GM10847 (cell line): ENCODE results near the gene CCDC33.

ENCODE experiments used
- POLR2A ChIP-seq: IDR thresholded peaks from 2 replicates; pipeline ENCODE4 v1.6.1; 2011; ENCODE audit not compliant: insufficient read length; ENCODE audit errors: extremely low read depth

CCDC33 gene

DNA sequence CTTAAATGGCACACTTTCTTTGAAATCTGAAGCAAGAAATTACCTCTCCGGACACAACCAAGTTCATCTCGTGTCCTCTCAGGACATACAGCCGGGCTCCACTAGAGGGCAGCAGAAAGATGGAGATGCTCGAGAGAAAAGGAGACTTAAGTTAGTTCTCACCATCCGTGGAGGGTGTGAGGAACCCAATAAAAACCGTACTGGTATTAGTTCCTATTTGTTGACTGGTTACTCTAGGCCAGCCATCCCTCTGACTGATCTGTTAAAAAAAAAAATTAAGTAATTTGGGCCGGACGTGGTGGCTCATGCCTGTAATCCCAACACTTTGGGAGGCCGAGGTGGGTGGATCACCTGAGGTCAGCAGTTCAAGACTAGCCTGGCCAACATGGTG, 139.2 kb downstream of the CCDC33 start:
- no peak for TF ChIP-seq POLR2A

DNA sequence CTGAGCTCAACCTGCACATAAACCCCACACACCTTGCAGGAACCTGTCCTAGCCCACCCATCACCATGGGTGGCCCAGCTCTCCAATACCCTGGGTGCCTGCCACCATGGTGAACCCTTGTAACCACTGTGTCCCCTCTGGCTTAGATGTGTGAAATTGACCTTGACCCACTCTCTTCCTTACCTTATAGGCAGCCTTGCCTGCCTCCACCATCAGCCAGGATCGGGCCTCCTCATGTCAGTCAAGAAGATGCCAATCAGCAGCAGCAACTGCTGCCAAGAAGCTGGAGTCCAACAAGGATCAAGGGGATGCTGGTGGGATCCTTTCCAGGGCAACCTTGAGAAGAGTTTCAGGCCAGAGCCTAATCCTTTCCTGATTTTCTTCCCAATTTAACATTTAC, 140.1 kb downstream of the CCDC33 start:
- TF ChIP-seq POLR2A = no peak

DNA sequence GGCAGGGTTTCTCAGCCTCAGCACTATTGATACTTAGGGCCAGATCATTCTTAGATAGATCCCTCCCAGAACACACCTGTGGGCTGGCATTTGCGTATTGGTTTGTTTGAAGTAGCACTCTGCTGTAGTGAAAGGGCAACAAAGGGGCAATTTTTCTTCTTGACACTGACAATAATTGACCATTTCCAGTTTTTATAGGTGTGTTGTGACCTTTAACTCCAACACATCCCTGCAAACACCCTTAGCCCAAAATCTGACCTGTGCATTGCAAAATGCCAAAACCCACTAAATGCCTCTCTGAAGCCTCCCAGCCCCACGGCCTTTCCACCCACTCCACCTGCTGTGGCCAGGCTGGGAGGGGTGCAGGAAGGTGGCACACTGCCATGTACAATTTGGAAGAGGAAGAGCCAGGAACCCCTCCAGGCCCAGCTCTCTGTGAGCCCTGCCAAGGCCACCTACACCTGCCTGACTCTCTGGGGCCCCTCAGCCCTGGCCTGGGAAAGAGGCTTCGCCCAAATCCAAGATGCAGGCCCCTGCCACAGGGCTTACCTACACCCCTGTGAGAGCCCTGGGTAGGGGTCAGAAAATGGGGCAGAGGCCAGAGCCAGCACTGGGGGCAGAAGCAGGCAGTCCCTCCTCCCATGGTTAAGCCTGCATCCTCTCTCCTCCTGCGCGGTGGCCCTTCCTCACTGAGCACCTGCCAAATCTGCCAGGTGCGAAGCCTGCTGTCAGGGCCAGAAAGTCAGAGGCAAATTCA, 140.9 kb downstream of the CCDC33 start:
- no peak for TF ChIP-seq POLR2A

DNA sequence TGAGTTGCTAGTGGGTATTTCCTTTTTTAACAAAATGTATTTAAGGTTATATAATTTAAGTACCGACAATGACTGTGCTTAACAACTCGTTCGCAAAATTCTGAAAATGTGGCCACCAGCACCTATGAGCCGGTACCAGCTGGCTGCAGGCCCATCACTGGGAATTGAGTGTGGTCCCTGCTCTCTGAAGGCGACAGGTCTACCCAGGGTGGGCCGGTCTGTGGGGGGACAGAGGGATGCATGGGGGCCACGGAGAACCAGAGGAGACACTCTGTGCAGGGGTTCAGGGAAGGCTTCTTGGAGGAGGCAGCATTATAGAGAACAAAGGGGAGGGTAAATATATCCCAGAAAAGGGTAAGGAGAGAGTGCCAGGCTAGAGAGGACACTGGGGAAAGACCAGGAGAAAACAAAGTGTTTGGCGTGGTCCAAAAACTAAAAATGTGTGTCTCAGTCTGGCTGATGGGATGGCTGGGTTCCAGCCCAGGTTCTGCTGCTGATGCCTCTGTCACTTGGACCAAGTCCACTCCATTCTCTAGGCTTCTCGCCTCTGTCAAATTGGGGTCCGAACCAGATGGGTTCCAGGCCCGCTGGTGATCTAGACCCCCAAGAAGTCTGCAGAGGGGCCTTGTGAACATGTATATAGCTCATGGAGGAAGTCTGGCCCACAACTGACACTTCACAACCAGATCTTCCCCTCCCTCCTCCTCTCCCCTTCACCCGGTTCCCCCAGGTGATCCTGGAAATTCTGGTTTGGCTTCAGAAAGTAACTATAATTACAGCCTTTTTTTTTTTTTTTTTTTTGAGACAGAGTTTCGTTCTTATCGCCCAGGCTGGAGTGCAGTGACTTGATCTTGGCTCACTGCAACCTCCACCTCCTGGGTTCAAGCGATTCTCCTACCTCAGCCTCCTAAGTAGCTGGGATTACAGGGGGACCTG, 142.0 kb downstream of the CCDC33 start:
- no peak for TF ChIP-seq POLR2A

DNA sequence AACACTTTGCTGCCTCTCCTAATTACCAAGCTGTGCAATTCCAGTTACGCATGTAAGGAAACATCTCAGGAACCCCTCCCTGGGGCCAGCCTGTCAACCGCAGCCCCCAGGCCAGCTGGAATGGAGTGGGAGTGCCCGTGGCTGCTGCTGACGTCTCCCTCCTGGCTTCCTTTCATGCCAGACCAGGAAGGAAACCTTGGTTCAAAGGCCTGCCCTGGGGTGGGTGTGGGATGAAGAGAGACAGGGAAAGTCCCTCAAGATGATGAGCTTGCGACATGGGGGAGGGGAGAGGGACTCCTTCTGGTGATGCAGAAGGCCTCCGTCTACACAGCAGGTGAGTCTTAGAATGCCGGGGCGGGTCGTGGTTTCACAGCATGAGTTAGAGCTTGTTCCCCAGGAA, 142.7 kb downstream of the CCDC33 start:
- TF ChIP-seq POLR2A = no peak

DNA sequence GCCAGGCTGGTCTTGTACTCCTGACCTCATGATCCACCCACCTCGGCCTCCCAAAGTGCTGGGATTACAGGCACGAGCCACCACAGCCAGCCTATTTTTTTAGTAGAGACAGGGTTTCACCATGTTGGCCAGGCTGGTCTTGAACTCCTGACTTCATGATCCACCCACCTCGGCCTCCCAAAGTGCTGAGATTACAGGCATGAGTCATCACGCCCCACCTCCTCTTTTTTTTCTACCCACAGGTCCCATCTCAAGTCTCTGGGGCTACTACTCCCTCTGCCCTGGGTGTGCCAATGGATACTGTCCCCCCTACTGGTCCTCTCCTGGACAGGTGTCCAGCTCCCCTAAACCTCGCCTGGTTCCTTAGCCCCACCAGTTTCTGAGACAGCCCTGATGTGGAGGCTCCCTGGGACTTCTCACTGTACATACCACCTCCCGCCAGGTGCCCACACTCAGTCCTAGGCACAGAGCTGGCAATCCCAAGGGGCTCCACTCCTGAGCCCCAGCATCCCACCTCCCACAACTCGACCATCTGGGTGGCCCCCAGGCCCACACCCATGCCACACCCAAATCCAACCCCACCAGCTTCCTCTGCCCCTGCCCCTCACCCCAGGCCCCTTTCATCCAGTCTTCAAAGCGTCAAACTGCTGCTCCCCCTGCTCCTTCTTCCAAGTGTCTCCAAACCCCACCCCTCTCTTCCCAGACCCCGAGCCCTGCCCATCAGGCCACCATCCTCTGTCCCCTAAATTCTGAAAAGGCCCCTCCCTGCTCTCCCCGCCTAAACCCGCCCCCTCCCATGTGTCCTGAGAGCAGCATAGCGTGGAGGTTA, 144.4 kb downstream of the CCDC33 start:
- TF ChIP-seq POLR2A = no peak

DNA sequence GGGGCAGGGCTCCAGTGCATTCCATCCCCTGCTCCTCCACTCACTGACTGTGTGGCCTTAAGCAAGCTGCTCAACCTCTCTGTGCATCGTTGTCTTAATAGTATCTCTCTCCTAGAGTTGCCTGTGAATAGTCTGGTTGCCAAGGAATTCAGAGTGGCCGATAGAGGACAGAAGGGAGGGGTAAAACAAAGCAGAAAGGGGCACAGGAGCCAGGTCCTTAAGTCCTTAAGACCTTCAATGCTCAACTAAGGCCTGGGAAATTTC, 145.0 kb downstream of the CCDC33 start:
- TF ChIP-seq POLR2A = no peak

DNA sequence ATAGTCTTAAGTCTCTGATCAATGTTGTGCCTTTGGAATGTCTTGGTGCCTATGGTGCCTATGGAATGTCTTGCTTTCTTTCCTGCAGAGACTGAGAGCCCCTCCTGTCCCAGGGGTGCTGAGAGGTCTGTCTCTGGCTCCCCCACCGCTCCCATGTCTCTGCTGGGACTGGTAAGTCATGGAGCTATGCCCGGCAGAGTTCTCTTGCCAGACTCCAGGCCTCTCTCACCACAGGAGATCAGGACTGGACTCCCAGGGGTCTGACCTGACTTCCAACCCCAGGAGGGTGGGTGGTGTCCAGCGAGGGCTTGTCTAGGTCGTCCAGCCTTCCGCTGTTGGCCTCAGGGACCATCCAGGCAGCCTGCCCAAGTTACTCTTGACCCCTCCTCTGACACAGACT, 145.4 kb downstream of the CCDC33 start:
- TF ChIP-seq POLR2A = no peak

DNA sequence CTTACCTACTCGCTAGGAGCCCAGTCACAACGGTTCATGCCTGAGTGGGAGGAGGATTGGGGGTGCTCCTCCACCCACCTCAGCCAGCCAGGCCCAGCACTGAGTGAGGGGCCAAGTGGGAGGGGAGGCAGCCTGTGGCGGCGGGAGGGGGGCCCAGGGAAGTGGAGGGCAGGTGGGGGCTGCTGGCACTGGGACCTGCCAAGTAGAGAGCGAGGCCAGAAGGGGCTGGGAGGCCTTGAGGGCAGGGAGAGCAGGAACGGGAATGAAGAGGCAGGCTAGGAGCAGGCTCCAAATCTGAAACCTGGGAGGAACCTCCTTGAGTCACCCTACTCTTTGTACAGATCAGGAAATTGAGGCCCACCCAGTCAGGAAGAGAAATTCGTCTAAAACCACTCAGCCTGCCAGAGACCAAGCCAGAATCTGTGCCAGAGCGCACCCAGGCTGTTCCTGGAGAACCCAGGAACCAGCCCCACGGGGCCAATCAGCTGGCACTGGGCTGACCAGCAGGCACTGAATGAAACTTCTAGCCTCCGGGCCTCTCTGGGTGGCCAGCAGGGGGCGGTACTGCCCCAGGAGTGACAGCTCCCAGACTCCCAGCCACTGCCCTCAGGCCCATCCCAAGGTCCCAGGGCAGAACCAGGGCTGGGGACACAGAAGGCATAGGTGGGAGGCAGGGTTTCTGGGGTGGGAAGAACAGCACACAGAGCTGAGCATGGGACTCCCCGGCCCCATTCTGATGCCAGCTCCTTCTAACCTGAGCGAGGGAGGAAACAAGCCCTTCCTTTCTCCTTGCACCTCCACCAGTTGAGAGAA, 146.1 kb downstream of the CCDC33 start:
- TF ChIP-seq POLR2A = no peak

DNA sequence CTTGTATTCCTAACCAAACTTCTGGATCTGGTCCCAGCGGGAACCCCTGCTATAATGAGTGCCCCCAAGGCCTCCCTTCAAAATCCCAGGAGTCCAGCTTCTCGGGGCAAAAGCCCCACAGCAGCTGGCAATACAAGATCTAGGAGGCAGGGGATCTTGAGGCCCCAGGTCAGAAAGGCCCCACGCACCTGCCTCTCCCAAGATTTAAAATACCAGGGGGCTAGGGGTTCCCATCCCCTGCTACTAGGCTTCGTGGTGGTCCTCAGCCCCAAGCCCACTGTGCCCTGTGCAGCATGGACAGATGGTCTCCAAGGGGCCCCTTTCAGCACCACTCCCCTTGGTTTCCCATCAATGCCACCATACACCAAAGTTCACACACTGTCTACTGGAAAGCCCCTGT, 147.2 kb downstream of the CCDC33 start:
- TF ChIP-seq POLR2A = no peak

DNA sequence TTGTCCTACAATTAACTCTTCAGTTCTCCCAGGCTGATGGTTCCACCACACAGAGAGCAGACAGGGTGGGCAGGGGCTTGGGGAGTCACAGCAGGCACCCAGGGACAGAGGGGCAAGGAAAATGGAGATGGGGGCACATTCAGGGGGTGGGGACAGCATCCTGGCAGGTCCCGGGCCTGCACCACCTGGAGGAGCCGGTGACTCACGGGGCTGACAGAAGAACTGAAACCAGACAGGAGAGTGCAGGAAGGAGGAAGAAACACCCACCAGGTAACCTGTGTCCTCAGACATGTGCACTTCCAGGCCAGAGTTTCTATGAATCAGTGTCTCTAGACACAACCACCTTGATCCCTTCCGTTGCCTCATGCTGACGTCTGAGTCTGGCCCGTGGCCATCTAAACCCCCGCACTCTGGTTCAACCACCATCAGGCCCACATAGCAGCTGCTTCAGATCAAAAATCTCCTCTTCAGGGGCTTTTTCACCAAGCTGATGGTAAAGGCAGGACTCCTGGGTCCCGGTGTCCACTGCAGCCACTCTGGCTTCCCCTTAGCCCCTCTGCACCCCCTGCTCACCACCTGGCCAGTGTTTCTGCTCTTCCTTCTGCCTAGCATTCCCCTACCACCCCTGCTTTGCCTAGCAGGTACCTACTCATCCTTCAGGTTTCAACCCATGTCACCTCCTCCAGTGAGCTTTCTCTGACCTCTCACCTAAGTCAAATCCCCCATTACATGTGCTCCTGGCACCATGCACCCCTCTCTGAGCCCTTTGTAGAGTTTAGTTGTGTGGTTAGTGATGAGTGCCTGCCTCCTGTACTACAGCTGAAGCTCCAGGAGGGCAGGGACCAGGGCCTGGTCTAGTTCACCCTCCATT, 147.8 kb downstream of the CCDC33 start:
- TF ChIP-seq POLR2A = no peak

DNA sequence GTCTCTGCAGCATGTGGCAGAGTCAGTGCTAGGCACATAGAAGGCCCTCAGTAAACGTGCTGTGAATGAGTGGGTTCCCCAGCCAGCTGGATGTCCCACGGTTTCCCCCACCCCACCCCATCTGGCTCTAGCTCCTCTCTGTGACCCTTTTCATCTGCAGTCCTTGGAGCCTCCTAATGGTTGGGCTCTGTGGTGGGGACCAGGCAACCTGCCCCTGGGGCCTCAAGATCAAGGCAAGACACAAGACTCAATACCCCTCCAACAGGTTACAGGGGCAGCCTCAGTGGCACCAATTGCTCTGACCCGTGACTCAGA, 148.4 kb downstream of the CCDC33 start:
- TF ChIP-seq POLR2A = no peak

DNA sequence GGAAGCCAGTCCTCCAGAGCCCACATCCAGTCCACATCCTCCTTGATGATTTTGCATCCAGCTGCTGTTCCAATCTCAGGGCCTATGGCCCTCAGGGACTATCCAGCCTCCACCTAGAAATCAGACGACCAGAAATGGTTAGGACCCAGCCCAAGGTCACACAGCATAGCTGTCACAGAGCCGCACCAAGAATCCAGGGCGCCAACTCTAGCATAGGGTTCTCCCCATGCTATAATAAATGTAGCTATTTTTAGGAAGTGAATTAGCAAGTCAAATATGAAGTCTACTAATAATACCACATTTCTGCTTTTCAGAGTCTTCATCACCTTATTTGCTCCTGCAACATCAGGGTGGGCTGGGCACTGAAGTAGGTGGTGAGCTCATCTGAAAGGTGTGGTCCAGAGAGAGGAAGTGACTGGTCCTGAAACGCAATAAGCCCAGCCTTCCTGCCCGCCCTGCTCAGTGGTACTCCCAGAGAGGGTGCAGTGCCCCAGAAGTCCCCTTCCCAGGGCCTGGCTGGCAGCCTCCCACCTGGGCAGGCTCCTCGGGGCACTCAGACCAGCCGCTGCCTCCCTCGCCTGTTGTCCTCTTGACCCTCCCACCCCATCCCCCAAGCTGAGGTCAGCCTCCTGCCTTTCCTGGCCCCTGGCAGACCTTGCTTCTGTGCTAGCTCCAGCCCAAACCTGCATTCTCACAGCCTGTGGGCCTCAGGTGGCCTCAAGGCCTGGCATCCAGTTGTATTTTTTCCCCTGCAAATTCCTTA, 148.9 kb downstream of the CCDC33 start:
- TF ChIP-seq POLR2A = peak; percentile 58
